GM13977 (cell line): ENCODE results near the gene SLC16A5.

Experiments used
- DNase-seq: peaks from one replicate; pipeline ENCODE4 v3.0.0; 2012; ENCODE audit warnings: low spot score
- in situ Hi-C: fragments of 300-500 bp; cut with MboI; formaldehyde crosslinking; loops from one replicate; pipeline ENCODE4 v1.12.0; 2022; ENCODE audit warnings: low sequenced_read_pairs, low pct_unique_long_range_greater_than_20kb, mixed read lengths, inconsistent platforms; ENCODE audit not compliant: unreplicated experiment
- TF ChIP-seq, protein P1 (sequence below): IDR thresholded peaks from 2 replicates; pipeline ENCODE4 v1.5.1; 2012; ENCODE audit warnings: mild to moderate bottlenecking, control low read depth; ENCODE audit not compliant: insufficient read depth; ENCODE audit errors: extremely low read depth, missing control alignments

The SLC16A5 gene

GRCh38 chr17:75059369-75060345 is 28.1 kb upstream of the SLC16A5 start:
- in situ Hi-C loops, result no loop called here
- no peak for DNase-seq
- TF ChIP-seq, protein P1, sequence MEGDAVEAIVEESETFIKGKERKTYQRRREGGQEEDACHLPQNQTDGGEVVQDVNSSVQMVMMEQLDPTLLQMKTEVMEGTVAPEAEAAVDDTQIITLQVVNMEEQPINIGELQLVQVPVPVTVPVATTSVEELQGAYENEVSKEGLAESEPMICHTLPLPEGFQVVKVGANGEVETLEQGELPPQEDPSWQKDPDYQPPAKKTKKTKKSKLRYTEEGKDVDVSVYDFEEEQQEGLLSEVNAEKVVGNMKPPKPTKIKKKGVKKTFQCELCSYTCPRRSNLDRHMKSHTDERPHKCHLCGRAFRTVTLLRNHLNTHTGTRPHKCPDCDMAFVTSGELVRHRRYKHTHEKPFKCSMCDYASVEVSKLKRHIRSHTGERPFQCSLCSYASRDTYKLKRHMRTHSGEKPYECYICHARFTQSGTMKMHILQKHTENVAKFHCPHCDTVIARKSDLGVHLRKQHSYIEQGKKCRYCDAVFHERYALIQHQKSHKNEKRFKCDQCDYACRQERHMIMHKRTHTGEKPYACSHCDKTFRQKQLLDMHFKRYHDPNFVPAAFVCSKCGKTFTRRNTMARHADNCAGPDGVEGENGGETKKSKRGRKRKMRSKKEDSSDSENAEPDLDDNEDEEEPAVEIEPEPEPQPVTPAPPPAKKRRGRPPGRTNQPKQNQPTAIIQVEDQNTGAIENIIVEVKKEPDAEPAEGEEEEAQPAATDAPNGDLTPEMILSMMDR, result peak; percentile 43

GRCh38 chr17:75060434-75061054 is 27.2 kb upstream of the SLC16A5 start:
- in situ Hi-C loops, result no loop called here
- DNase-seq, result no peak
- TF ChIP-seq, protein P1, result no peak

DNA sequence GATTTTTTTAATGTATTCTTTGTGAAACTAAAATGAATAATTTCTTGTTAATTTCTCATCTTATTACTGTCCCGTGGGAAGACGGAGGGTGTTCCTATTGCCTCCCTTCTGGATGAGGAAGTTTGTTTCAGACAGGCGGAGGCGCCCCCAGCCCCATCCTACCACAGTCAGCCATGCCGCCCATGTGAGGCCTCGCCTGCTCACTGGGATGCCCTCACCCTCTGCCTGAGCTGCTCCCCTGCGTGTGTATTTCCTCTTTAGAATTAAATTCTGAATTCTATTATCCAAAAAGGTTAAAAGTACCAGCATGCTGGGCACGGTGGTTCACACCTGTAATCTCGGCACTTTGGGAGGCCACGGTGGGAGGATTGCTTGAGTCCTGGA is 26.7 kb upstream of the SLC16A5 start:
- in situ Hi-C loops, result no loop called here
- DNase-seq, result no peak
- TF ChIP-seq, protein P1, result no peak

DNA sequence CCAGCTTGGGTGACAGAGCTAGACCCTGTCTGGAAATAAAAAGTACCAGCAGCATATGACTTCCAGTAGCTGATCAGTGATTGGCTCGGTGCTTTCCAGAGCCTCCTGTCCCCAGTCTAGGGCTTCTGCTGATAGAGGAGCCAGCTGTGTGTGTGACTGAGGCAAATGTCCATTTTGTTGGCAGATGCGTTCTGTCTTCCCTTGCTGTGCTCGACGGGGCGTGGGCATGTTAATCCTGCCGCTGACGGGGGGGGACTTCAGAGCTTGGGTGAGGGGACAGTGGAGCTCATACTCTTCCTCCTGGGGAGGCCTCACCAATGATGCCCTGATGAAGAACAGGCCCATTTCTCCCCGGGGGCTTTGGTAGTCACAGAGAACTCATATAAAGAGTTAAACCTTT is 26.1 kb upstream of the SLC16A5 start:
- in situ Hi-C loops, result no loop called here
- no peak for DNase-seq
- TF ChIP-seq, protein P1, result no peak

GRCh38 chr17:75063201-75063600 is 24.6 kb upstream of the SLC16A5 start:
- in situ Hi-C loops, result no loop called here
- TF ChIP-seq, protein P1, result no peak
- no peak for DNase-seq

DNA sequence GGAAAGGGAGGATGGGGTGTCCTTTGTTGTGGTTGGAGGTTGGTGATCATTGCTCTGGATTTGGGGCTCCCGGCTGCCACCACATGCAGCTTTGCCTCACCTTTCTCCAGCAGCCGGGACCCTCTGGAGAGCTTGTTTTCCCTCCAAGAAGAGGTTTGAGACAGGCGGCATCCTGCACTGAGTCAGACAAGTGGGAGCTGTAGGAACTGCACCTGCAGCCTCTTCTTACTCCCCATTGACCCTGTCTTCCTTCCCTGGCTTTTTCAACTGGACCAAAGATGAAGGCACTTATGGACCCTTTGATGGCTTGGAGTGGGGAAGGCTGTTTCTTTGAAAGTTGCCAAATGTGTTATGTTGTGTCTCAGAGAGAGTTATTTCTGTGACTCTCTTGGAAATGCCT is 24.1 kb upstream of the SLC16A5 start:
- in situ Hi-C loops, result no loop called here
- TF ChIP-seq, protein P1, result no peak
- DNase-seq, result no peak
